ENCODE measurements around the gene BOD1L1.
A peak's percentile ranks its signal among the peaks of the same experiment; 100 is the strongest.

BOD1L1 gene

DNA sequence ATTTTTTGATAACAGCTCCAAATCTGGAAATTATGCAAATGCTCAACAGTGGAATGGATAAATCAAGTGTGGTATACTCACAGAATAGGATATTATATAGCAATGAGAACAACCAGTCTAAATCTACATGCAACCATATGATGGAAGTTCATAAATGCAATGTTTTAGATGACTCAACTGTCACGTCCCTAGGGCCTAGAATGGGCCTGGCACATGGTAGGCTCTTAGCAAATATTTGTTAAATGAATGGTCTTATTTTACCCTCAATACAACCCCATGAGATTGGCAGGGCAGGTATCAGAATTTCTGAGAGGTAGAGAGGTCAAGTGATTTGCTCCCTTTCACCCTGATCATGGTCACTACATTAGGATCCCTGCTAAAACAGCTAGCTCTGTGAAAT is 68.6 kb downstream of the BOD1L1 start:
- DNase-seq (ENCODE audit: low read depth) = no peak

DNA sequence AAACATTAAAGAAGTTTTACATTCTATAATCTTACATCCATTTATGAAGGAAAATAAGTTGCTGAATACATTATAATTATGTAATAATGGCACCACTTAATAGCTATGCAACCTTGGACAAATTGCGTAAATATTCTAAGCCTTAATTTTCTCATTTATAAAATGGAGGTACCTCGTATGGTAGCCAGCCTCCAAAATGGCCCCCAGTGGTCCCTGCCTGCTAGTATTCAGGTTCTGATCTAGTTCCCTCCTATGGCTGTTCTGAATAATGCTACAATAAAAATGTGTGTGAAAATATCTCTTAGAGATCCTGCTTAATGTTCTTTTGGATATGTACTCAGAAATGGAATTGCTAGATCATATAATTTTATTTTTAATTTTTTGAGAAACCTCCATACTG is 72.2 kb downstream of the BOD1L1 start:
- no peak for DNase-seq (ENCODE audit: low read depth)

DNA sequence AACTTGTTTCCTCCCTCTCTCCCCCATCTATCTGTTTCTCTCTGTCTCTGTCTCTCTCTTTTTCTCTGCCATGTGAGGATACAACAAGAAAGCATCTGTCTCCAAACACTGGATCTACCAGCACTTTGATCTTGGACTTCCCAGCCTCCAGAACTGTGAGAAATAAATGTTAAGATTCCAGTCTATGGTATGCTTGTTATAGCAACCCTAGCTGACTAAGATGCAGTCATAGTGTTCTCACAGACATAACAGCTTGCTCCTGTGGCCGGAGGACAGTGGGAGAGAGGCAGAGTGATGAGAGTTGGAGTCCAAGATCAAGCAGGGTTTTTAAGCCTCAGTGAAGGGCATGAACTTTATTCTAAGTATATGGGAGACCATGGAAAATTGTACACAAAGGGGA is 74.4 kb downstream of the BOD1L1 start:
- no peak for DNase-seq (ENCODE audit: low read depth)

DNA sequence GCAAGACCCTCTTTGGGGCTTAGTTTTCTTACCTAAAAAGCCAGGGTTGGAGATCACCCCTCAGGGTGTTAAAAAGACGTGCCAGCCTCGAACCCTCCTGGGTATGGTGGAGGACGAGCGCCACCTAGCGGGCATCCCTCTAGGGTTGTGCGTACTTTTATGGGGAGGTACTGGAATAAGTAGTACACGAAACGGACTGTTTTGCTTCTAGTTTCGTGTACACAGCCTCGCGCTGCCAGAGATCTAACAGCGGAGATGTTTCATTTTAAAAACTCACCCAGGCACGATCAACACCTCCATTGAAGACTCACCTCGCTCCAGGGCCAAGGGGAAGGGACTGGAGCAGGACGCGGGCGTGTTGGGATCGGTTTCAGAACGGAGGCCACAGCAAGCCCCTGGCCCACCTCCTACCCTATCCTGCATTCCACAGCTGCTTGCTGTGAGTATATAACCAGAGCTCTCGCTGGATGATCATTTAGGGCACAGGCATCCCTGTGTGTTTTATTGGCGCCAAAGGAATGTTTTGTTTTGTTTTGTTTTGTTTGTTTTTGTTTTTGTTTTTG is 78.5 kb downstream of the BOD1L1 start:
- DNase-seq (ENCODE audit: low read depth) = peak; percentile 64

DNA sequence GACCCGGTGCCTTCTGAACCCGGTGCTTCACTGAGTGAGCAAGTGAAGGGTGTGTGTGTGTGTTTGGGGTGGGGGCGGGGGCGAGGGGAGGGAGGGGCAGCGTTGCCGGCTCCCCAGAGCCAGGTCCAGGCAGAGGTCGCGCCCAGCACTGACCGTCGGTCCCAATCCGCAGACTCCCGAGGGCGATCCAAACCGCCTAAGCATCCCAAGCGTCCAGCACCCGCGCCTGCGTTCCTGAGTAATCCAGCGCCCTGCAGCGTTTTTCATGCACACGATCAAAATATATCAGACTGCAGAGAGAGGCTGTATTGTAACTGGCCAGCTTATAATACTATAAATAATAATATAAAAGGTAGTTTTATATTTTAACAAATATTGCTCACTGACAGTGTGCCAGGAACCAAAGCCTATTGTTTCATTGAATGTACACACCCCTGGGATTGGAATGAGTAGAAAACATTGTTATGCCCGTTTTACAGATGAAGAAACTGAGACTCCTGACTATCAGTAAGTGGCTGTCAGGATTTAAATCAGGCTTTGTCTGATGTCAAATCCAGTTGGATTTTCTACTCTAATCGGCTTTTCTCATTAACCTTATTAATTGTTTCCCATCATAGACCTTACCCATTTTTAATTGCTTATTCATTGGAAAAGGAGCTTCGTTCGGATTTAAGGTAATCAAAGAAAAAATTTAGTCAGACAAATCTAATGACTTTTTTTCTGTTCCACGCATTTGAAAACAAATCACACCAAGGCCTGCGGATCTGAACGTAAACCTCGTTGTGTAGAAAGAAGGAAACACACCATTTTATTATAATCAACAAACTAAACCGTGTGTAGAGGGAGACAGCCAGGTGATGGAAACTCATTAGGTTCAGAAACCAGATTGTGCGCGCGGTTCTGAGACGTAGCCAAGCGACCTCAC is 79.2 kb downstream of the BOD1L1 start:
- DNase-seq (ENCODE audit: low read depth) = no peak

DNA sequence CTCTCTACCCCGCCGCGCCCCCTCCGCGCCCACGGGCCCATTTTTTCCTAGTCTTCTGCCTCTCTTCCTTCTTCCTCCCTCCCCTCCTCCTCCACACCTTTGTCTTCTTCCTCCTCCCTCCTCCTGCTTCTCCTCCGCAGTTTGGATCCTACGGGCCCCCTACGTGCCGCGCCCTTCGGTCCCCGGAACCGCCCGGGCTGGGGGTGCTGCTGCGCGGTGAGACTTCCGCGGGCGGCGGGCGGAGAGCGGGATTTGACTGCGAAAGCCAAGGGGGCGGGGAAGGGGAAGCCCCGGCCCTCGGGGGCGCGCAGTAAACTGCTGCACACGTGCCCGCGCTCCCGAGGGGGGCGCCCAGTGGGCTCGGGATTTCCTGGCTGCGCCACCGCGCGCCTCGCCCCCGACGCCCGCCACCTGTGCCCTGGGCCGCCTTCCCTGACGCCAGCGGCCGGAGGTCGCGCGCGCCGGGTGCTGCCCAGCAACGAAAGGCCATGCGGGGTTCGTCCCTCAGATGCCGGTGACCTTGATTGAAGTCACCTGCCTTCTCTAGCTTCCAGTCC is 80.0 kb downstream of the BOD1L1 start:
- no peak for DNase-seq (ENCODE audit: low read depth)

DNA sequence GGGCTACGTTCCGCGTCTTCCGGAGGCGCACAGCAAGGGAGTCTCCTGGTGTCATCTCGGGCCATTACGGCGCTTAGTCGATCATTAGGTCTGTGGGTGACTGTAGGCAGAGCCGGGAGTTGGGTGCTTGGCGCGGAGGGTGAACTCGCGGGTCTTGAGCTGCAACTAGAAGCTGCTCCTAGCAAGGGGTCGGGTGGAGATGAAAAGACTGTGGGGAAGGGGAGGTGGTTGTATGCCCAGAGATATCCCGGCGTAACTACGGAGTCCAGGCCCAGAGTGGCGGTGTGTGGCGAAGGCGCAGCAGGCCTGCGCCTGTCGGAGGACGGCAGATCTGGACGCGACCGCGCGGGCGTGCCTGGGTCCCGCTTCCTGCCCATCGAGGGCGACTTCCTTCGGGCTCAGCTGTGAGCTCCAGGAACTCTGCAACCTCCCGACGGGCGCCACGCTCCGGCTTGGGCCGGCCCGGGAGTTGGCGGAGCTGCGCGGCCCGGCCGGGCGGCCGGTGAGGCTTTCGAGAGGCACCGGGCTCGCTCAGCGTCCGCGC is 80.5 kb downstream of the BOD1L1 start:
- no peak for DNase-seq (ENCODE audit: low read depth)

DNA sequence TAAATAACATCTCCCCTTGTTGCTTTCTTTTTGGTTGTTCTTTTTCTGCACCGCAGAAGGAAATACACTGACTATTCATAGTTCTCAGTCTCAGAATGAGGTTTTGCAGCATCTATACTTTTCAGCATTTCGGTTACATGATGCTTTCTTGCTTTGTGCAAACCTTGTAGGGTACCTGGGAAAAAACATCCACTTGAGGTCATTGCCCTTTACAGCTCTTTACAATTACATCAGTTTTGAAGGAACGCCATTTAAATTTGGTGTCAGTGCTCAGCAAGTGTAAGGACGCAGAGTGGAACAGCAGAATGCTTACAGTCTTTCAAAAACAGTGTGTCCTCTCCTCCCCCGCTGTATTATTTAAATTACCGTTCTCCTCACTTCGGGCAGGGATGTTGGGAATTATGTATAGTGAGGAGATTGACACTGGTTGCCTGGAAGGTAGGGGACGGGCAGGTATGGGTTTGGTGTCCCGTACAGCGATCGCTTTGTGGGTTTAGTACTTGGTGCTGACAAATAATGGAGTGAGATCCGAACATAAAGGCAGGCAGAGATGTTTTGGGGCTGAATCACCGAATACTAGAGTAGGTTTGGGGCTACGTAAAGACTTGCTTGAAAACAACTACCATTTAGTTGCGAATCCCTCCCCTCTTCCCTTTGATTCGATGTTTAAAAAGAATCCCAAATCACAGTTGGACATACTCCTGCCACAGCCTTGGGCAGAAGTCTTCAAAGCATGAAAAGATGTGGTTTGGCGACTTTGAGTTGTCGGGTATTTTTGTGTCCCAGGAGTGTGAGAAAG is 81.2 kb downstream of the BOD1L1 start:
- no peak for DNase-seq (ENCODE audit: low read depth)

DNA sequence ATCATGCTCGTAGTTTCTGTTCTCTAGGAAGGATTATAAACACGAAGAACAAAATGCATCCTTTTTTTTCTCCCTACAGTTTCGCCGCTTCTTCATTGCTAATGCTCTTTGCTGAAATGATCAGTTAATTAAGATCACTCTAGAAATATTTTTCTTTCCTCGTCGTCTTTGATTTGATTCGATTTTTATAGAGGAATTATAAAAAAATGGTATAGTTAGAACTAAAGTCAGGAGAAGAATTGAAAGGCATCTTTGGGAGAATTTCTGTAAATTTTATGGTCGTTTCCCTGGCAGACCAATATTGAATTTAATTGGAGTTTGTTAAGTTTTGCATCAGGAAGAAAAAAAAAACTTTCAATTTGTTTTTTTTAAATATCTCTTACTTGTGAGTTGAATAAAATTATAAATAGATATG is 82.1 kb downstream of the BOD1L1 start:
- DNase-seq (ENCODE audit: low read depth) = no peak

DNA sequence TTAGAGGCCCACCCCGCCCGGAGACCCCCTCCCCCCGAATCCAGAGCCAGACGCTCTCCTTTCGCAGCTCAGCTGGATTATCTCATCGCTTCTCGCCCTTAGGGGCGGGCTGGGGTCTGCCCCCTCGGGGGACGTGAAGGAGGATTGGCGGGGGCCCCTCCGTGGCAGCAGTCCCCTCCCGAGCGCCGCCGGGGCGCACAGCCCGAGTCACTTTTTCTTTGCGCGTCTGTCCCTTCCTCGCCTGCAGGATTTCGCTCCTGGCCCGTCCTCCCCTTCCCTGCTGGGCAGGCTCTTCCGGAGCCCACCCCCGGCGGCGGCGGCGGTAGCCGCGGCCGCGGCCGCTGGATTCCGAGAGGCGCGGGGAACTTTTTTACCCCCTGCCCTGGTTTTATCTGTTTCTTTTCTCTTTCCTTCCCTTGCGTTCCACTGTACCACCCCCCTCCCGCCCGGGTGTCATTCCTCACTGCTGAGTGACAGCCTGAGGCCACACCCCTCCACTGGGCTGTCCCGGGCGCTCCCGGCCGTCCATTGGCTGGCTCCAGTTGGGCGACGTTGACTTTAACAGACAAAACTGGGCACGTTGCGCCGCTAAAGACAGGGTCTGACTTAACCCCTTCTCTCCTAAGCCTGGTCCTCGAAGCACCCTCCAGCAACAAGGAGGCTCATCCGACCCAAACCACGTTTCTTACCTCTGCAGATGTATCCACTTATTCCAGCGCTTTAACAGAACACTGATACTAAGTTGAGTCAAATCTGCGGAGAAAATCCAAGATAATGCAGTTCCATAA is 82.7 kb downstream of the BOD1L1 start:
- peak; percentile 53 for DNase-seq (ENCODE audit: low read depth)

DNA sequence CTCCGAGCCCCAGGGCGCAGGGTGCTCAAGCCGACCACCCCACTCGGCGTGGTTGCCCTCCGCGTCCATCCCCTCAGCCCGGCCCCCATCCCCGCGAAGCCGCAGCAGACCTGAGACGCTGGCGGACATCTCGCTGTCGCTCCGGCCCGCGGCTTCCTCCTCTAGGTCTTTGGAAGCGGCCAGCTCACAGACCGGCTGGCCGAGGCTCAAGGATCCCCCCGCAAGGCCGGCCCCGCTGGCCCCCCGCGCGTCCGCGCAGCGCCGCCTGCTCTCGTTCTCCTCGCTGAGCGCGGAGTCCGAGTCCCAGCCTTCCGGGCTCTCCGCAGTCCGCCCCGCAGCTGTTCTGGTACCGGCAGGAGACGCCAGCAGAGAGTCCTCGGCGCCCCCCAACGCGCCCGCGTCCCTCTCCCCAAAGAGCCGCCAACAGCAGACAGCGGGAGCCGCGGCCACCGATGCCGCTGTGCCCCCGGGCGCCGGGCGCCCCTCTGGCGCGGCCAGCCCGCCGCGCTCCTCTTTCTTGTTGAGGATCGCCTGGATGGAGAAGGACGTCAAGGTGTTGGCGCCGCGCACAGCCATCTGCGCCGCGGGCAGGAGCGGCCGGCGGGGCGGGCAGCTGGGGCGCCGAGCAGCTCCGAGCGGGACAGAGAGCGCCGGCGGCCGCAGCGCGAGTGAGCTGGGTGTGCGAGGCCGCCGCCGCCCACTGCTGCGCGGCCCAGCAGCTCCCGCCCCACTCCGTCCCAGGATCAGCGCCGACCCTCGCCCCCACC is 83.5 kb downstream of the BOD1L1 start, which contains the start of gene NKX3-2:
Gene NKX3-2 (minus strand): TSS at position 670 of the 767 bp plus-strand sequence. CDS start 94 bp downstream, at position 576.
- DNase-seq (ENCODE audit: low read depth) = no peak

DNA sequence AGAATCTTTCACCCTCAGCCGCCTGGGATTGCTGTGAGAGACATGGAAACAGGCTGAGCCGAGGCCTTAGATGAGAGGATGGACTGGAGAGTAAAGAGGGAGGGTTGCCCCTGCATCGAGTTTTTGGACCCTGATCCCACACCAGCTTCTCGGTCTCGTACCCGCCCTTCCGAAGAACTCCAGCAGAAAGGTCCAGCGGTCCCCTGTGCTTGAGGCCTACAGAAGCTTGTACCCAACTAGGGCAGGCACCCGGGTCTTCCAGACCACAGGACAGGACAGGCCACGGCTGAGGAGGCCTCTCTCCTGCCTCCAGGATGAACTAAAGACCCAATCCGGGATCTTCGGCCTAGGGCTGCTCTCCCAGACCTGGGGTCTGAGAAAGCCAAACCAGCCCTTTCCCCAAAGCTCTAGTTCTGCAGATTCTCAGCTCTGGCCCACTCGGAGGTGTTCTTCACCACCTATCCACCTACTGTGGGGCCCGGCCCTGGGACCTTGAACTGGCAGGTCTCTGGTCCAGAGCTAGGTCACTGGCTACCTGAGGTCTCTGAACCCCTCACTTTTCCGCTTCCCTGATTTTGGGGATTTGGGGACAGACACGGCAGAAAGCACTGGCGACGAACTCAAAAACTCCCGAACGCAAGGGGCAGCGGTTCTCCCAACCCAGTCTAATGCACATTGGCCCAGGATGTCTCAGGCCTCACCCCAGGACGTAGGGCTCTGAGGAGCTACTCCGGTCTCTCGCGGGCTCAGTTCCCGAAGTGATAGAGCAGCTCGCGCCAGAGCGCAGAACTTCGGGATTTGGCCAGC is 84.3 kb downstream of the BOD1L1 start:
- no peak for DNase-seq (ENCODE audit: low read depth)

DNA sequence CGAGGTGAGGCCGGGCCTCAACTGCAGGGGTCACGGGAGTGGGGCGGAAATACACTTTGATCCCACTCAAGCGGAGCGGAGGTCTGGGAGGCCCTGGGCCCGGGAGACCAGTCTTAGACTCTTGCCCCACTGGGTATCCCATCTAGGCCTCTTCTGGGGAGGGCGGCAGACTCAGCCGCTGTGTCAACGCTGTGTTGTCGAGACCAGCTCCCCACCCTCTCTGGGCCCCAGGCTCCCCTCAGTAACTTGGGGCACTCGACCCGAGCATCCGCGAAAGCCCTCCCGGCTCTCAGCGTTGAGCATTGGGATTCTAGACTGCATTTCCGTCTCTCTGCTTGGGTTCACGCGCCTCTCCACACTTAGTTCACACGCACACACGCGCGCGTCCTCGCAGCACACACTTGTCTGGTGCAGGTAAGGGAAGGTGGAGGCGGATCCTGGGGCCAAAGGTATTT is 84.9 kb downstream of the BOD1L1 start:
- no peak for DNase-seq (ENCODE audit: low read depth)

DNA sequence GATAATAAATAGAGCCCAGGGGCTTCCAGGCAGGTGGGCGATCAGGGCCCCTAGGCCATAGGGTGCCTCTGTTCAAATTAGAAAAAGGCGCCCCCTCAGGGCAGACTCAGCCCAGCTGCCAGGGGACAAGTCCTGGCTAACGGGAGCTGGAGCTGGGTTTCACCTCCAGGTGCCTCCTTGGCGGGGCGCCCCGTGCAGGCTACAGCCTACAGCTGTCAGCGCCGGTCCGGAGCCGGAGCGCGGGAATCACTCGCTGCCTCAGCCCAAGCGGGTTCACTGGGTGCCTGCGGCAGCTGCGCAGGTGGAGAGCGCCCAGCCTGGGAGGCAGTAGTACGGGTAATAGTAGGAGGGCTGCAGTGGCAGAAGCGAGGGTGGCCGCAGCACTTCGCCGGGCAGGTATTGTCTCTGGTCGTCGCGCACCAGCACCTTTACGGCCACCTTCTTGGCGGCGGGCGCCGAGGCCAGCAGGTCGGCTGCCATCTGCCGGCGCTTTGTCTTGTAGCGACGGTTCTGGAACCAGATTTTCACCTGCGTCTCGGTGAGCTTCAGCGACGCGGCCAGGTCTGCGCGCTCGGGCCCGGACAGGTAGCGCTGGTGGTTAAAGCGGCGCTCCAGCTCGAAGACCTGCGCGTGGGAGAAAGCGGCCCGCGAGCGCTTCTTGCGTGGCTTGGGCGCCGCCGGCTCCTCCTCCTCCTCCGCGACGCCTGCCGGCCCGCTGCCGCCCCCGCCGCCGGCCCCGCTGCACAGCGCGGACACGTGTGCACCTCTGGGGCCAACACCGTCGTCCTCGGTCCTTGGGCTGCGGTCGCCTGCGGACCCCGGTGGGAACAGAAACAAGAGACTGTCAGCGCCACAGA is 85.6 kb downstream of the BOD1L1 start:
- no peak for DNase-seq (ENCODE audit: low read depth)

DNA sequence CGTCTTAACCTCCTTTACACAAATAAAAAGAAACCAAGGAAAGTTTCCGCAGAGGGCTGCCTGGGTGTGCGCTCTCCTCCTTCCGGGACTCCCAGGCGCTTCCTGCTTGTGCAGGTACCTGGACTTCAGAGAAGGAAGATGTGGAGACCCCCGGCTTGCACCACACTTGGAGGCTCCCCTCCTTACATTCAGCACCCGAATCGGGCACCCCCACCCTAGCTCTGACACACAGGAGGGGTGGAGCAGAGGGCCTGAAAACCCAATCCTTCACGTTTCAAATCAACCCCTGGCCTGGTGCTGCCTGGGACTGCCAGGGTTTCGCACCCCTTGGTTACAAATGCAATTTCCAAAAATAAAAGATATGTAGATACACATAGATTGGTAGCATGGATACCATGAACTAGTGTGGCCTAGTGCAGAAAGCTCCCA is 86.3 kb downstream of the BOD1L1 start:
- no peak for DNase-seq (ENCODE audit: low read depth)

DNA sequence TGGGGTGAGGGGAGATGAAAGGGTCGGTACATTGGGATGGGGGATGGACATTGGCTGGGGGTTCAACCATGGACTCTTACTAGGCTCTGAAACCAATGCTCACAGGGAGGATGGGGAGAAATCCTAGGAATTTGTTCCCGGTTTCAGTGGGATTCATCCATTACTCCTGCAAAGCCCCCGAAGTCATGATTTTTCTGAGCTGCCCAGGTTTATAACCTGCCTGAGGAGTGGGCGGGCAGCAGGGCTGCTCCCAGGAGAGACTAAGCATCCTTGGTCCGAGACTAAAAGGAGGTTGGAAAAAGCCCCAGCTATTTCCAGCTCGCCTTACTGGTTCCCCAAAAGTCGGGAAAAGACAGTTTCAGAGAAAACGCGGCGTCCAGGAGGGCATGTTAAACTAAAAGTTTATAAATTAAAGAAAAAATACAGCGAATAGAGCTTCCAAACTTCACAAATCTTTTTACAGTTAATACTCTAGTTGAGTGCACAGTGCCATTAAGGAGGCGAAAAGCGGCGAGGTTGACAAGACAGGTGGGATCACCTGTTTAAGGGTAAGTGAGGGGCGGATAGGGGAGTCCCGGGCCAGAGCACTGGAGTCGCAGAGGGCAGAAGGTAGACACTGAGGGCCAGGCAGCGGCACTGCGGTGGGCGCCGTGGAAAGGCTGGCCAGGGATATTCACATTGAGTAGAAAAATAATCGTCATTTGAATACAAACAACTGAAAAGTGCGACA is 86.9 kb downstream of the BOD1L1 start:
- DNase-seq (ENCODE audit: low read depth) = no peak

DNA sequence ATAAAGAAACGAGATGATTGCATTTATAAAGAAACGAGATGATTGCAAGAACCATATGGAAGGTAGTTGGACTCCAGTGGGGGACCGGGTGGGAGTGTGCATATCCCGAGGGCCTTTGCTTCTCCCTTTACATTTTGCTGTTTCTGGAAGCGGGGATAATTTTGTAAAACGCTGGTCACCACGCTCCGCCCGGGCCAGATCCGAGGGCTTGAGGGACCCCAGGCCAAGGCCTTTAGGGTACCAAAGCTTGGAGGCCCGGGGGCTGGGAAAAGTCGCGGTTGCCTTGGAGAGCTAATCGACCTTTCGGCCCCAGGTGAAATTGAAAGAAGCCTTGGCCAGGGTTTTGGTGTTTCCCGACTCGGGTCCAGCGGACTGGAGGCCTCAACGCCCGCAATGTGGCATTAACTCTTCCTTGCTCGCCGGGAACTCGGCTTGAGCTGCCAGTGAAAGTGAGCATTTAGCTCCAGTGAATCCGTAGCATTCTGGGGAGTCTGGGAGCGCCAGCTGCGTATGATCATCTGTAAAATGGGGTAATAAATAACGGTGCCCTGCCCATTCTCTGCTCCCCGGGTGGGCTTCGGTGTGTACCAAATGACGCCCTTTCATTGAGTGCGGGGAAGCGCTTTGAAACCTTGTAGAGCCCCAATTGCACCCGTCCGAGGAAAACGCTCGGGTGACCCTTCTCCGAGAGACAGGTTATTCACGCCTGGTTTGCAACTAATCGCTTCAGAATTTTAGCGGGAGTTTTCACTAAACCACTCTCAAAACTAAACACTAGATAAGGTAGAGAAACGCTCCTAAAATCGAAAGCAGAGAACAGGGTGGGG is 87.7 kb downstream of the BOD1L1 start:
- no peak for DNase-seq (ENCODE audit: low read depth)

All from amniotic epithelial cell (primary cell).